OCI-LY1 (cell line): ENCODE data around the gene ARHGAP10.

Experiments
- H2AFZ ChIP-seq: fragments of 200-600 bp; sonication (generic), shearing (Covaris generic); 2 replicates; pipeline ENCODE4 v1.6.0; 2014; ENCODE audit warnings: antibody characterized with exemption, mild to moderate bottlenecking, low read length
- H3F3A ChIP-seq: fragments of 200-600 bp; sonication (generic), shearing (Covaris generic); 2 replicates; pipeline ENCODE4 v1.6.0; 2014; ENCODE audit warnings: mild to moderate bottlenecking, antibody characterized with exemption, low read length, moderate library complexity; ENCODE audit not compliant: insufficient read depth
- H3K27ac ChIP-seq: fragments of 200-600 bp; sonication (generic); 2 replicates; pipeline ENCODE4 v1.5.1; 2014; ENCODE audit warnings: low read length, mixed run types, mild to moderate bottlenecking, low read depth; ENCODE audit not compliant: poor library complexity, severe bottlenecking
- H3K27me3 ChIP-seq: fragments of 200-600 bp; sonication (generic); 2 replicates; pipeline ENCODE4 v1.6.0; 2014; ENCODE audit warnings: antibody characterized with exemption, mild to moderate bottlenecking, low read length, moderate library complexity; ENCODE audit not compliant: insufficient read depth
- H3K36me3 ChIP-seq: fragments of 200-600 bp; sonication (generic); 2 replicates; pipeline ENCODE4 v1.6.1; 2014; ENCODE audit warnings: mild to moderate bottlenecking, antibody characterized with exemption, low read length, moderate library complexity, mixed read lengths; ENCODE audit not compliant: insufficient read depth
- H3K4me1 ChIP-seq: fragments of 200-600 bp; sonication (generic); 2 replicates; pipeline ENCODE4 v1.5.1; 2014; ENCODE audit warnings: mild to moderate bottlenecking, low read length, moderate library complexity; ENCODE audit not compliant: insufficient read depth, severe bottlenecking
- H3K4me2 ChIP-seq: fragments of 200-600 bp; sonication (generic), shearing (Covaris generic); 2 replicates; pipeline ENCODE4 v1.6.1; 2014; ENCODE audit warnings: low read length
- H3K4me3 ChIP-seq: fragments of 200-600 bp; sonication (generic); 2 replicates; pipeline ENCODE4 v1.5.1; 2014; ENCODE audit warnings: low read length, low read depth, mild to moderate bottlenecking, mixed read lengths; ENCODE audit not compliant: poor library complexity, severe bottlenecking
- H3K79me2 ChIP-seq: fragments of 200-600 bp; shearing (Covaris generic); 2 replicates; pipeline ENCODE4 v1.6.1; 2016; ENCODE audit warnings: mixed run types, low read length, mixed read lengths; ENCODE audit not compliant: insufficient read depth
- H3K9ac ChIP-seq: fragments of 200-600 bp; sonication (generic), shearing (Covaris generic); 2 replicates; pipeline ENCODE4 v1.6.1; 2014; ENCODE audit warnings: mild to moderate bottlenecking, low read length, mixed read lengths
- H3K9me2 ChIP-seq: fragments of 200-600 bp; sonication (generic), shearing (Covaris generic); 2 replicates; pipeline ENCODE4 v1.6.1; 2014; ENCODE audit warnings: low read depth, mild to moderate bottlenecking, low read length, mixed read lengths
- H3K9me3 ChIP-seq: fragments of 200-600 bp; shearing (Covaris generic); 2 replicates; pipeline ENCODE4 v1.6.1; 2014; ENCODE audit warnings: low read length, mixed read lengths
- H4K20me1 ChIP-seq: fragments of 200-600 bp; sonication (generic), shearing (Covaris generic); 2 replicates; pipeline ENCODE4 v1.6.0; 2016; ENCODE audit warnings: mild to moderate bottlenecking, low read length; ENCODE audit not compliant: insufficient read depth
- EZH2 ChIP-seq: fragments of 200-600 bp; sonication (generic), shearing (Covaris generic); IDR thresholded peaks from 2 replicates; pipeline ENCODE4 v1.8.0; 2017; ENCODE audit warnings: borderline replicate concordance, mixed run types, mild to moderate bottlenecking, antibody characterized with exemption, low read length, moderate library complexity, mixed read lengths
- TF ChIP-seq, protein P1 (sequence below): fragments of 200-600 bp; sonication (generic), shearing (Covaris generic); IDR thresholded peaks from 2 replicates; pipeline ENCODE4 v1.5.1; 2017; ENCODE audit warnings: mild to moderate bottlenecking, antibody characterized with exemption, low read length, moderate library complexity, mixed read lengths

ARHGAP10 gene

DNA sequence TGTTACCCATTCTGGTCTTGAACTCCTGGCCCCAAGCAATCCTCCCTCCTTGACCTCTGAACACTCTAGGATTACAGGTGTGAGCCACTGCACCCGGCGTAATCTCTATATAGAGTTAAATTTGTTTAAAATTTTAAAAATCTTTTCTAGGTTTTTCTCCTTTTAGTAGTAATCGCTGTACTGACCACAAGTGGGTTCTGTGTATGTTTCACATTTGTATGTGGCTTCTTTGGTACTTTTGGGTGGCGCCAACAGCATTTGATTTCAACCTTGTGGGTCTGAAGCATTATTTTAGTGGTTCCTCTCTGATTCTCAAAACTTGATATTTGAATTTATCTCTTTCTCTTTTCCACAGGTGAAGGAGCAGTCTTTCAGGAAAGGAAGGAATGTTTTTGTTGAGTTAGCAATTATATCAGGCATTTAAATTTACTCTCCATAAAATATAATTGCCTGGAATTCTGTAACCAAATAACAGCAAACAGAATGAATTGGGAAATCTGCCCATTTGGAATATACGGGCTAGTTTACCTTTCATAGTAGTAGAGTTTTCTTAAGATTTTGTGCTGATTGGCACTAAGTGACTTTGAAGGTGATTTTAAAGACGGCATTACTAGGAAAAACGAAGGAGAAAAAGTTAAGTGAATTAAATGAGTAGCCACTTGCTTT, 29.5 kb downstream of the ARHGAP10 start:
- H3K9ac ChIP-seq = no peak overlapping the region
- H3K4me2 ChIP-seq = no peak overlapping the region
- no peaks in the 10 kb centered on the region for H3K79me2 ChIP-seq
- H2AFZ ChIP-seq = no peak overlapping the region
- no peak overlapping the region for H3K27ac ChIP-seq
- H3F3A ChIP-seq = no peaks in the 10 kb centered on the region
- no peak overlapping the region for H3K4me3 ChIP-seq
- H3K36me3 ChIP-seq = no peaks in the 10 kb centered on the region
- no peak for TF ChIP-seq EZH2
- TF ChIP-seq, protein P1, sequence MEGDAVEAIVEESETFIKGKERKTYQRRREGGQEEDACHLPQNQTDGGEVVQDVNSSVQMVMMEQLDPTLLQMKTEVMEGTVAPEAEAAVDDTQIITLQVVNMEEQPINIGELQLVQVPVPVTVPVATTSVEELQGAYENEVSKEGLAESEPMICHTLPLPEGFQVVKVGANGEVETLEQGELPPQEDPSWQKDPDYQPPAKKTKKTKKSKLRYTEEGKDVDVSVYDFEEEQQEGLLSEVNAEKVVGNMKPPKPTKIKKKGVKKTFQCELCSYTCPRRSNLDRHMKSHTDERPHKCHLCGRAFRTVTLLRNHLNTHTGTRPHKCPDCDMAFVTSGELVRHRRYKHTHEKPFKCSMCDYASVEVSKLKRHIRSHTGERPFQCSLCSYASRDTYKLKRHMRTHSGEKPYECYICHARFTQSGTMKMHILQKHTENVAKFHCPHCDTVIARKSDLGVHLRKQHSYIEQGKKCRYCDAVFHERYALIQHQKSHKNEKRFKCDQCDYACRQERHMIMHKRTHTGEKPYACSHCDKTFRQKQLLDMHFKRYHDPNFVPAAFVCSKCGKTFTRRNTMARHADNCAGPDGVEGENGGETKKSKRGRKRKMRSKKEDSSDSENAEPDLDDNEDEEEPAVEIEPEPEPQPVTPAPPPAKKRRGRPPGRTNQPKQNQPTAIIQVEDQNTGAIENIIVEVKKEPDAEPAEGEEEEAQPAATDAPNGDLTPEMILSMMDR = no peak
- H3K4me1 ChIP-seq = no peaks in the 10 kb centered on the region
- H3K9me2 ChIP-seq = no peaks in the 10 kb centered on the region
- H3K9me3 ChIP-seq = no peaks in the 10 kb centered on the region
- H3K27me3 ChIP-seq = no peaks in the 10 kb centered on the region
- no peaks in the 10 kb centered on the region for H4K20me1 ChIP-seq

DNA sequence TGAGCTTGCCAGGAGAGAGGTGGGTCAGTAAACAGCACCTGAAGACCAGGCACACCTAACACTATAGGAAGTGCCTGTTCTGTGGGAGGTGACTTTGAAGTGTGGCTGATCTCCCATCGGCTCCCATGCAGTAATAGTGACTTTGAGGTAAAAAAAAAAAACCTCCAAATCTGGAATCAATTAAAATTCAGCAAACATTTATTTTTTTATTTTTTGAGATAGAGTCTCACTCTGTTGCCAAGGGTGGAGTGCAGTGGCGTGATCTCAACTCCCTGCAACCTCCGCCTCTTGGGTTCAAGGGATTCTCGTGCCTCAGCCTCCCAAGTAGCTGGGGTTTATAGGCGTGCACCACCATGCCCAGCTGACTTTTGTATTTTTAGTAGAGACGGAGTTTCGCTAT, 32.4 kb downstream of the ARHGAP10 start:
- no peak for TF ChIP-seq EZH2
- TF ChIP-seq, protein P1 = no peak
- H3K27ac ChIP-seq = no peak overlapping the region
- H3F3A ChIP-seq = no peaks in the 10 kb centered on the region
- H3K4me1 ChIP-seq = no peaks in the 10 kb centered on the region
- H4K20me1 ChIP-seq = no peaks in the 10 kb centered on the region
- H3K4me3 ChIP-seq = no peak overlapping the region
- H3K9ac ChIP-seq = no peak overlapping the region
- H3K36me3 ChIP-seq = no peaks in the 10 kb centered on the region
- H2AFZ ChIP-seq = no peak overlapping the region
- H3K9me3 ChIP-seq = no peaks in the 10 kb centered on the region
- H3K4me2 ChIP-seq = no peak overlapping the region
- no peaks in the 10 kb centered on the region for H3K27me3 ChIP-seq
- H3K79me2 ChIP-seq = no peaks in the 10 kb centered on the region
- no peaks in the 10 kb centered on the region for H3K9me2 ChIP-seq

DNA sequence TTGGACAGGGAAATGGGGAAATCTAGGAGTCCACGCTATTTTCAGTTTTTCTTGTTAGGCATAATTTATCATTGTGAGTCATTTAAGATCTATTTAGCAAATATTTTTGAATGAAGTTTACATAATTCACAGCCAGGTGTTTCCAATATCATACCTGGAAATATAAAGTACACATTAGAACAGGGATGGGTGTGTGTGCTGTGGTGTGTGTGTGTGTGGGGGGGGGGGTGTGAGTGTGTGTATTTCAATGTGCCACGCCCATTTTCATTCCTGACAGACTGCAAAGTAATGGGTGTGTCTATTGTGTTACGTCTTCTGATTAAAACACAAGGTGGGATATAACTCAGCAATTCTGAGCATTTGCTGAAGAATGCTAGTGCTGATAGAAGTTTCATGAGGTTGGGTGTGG, 33.2 kb downstream of the ARHGAP10 start:
- TF ChIP-seq EZH2 = no peak
- TF ChIP-seq, protein P1 = no peak
- Histone ChIP-seq H3K4me3 (no peak overlapping the region), H3K9ac (no peak overlapping the region), H3K79me2 (no peaks in the 10 kb centered on the region), H3F3A (no peaks in the 10 kb centered on the region), H4K20me1 (no peaks in the 10 kb centered on the region), H3K9me2 (no peaks in the 10 kb centered on the region), H3K9me3 (no peaks in the 10 kb centered on the region), H3K27me3 (no peaks in the 10 kb centered on the region), H3K4me1 (no peaks in the 10 kb centered on the region), H3K27ac (no peak overlapping the region), H2AFZ (no peak overlapping the region), H3K4me2 (no peak overlapping the region), H3K36me3 (no peaks in the 10 kb centered on the region)
